ENCODE results near the gene TTLL8.

Gene TTLL8

GRCh38 chr22:50048061-50048765 is 9.9 kb downstream of the TTLL8 start:
- TF ChIP-seq CTCF (IDR thresholded peaks at IDR 0.05; ENCODE audit: insufficient read depth, low read depth, low read length, missing control alignments), result no peak
- H3K4me3 ChIP-seq (ENCODE audit: low read length), result no peak overlapping the region
- DNase-seq (ENCODE audit: low read depth), result no peak

DNA sequence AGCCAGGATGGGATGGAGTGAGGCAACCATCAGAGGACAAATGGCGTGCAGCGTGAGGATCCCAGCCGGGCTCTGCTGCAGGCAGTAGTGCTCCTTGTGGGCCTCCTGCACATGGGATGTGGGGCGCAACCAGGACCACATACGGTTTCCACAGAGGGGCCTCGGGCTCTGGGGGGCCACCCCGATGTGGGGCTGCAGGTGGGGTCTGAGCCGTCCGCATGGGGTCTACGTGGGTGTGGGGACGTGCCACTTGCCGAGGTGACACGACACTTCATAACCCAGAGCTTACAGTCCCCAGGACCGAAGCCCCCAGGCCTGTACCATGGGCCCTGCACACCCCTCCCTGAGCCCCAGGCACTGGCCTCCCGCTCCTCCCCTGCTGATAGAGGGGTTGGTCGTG is 10.8 kb downstream of the TTLL8 start:
- no peak for TF ChIP-seq CTCF (IDR thresholded peaks at IDR 0.05; ENCODE audit: insufficient read depth, low read depth, low read length, missing control alignments)
- no peak for DNase-seq (ENCODE audit: low read depth)

GRCh38 chr22:50046481-50047245 is 11.4 kb downstream of the TTLL8 start:
- no peak for TF ChIP-seq CTCF (IDR thresholded peaks at IDR 0.05; ENCODE audit: insufficient read depth, low read depth, low read length, missing control alignments)
- DNase-seq (ENCODE audit: low read depth), result no peak
- H3K4me3 ChIP-seq (ENCODE audit: low read length), result no peak overlapping the region

More for the DNA sequence above, 10.8 kb downstream of the TTLL8 start:
- H3K4me3 ChIP-seq (ENCODE audit: low read length), result no peak overlapping the region

- no peak overlapping the region for H3K4me3 ChIP-seq (ENCODE audit: low read length)
- TF ChIP-seq CTCF (IDR thresholded peaks at IDR 0.05; ENCODE audit: insufficient read depth, low read depth, low read length, missing control alignments), result no peak
- no peak for DNase-seq (ENCODE audit: low read depth)
Measured at GRCh38 chr22:50046019-50046415, 12.1 kb downstream of the TTLL8 start.

- no peak for DNase-seq (ENCODE audit: low read depth)
- TF ChIP-seq CTCF (IDR thresholded peaks at IDR 0.05; ENCODE audit: insufficient read depth, low read depth, low read length, missing control alignments), result no peak
- H3K4me3 ChIP-seq (ENCODE audit: low read length), result no peak overlapping the region
Measured at GRCh38 chr22:50045211-50046018, 12.7 kb downstream of the TTLL8 start.

DNA sequence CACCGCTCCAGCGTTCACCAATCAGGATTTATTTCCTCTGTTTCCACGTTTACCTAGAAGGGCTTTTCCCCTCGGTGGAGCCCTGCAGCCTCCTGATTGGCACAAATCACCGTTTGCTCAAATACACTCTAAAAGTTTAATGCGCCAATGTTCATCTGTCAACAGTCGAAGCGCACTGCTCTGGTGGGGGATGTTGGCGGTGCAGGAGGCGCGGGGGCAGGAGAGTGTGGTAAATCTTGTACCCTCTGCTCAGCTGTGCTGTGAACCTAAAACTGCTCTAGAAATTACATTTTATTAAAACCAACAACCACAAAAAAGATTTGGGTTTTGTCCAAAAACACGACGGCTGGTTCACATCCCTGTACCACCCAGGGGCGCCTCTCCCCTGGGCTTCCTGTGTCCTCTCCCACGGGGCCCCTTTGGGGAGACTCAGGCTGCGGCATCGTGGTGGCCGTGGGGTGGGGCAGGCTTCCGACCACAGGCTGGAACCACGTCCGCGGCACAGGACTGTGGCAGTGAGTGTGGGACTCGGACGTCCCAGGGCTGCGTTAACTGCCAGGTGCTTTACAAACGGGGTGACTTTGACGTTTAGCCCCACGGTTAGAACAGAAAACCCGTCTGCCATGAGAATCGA is 13.5 kb downstream of the TTLL8 start:
- no peak for TF ChIP-seq CTCF (IDR thresholded peaks at IDR 0.05; ENCODE audit: insufficient read depth, low read depth, low read length, missing control alignments)
- no peak overlapping the region for H3K4me3 ChIP-seq (ENCODE audit: low read length)
- DNase-seq (ENCODE audit: low read depth), result no peak

Data from epithelial cell of esophagus (primary cell).